LNCAP (cell line): ENCODE results near the gene LSM10.

ENCODE experiments used
- TF ChIP-seq, protein P1 (sequence below): fragments of 450-650 bp; IDR thresholded peaks from 2 replicates; pipeline ENCODE4 v1.5.1; 2017; ENCODE audit warnings: mild to moderate bottlenecking

The LSM10 gene

GRCh38 chr1:36355811-36356210, 41.9 kb downstream of the LSM10 start:
- TF ChIP-seq, protein P1, sequence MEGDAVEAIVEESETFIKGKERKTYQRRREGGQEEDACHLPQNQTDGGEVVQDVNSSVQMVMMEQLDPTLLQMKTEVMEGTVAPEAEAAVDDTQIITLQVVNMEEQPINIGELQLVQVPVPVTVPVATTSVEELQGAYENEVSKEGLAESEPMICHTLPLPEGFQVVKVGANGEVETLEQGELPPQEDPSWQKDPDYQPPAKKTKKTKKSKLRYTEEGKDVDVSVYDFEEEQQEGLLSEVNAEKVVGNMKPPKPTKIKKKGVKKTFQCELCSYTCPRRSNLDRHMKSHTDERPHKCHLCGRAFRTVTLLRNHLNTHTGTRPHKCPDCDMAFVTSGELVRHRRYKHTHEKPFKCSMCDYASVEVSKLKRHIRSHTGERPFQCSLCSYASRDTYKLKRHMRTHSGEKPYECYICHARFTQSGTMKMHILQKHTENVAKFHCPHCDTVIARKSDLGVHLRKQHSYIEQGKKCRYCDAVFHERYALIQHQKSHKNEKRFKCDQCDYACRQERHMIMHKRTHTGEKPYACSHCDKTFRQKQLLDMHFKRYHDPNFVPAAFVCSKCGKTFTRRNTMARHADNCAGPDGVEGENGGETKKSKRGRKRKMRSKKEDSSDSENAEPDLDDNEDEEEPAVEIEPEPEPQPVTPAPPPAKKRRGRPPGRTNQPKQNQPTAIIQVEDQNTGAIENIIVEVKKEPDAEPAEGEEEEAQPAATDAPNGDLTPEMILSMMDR: no peak

GRCh38 chr1:36354486-36354885, 43.2 kb downstream of the LSM10 start:
- TF ChIP-seq, protein P1: no peak

- TF ChIP-seq, protein P1: no peak
Measured at GRCh38 chr1:36352910-36353878, 44.5 kb downstream of the LSM10 start.

DNA sequence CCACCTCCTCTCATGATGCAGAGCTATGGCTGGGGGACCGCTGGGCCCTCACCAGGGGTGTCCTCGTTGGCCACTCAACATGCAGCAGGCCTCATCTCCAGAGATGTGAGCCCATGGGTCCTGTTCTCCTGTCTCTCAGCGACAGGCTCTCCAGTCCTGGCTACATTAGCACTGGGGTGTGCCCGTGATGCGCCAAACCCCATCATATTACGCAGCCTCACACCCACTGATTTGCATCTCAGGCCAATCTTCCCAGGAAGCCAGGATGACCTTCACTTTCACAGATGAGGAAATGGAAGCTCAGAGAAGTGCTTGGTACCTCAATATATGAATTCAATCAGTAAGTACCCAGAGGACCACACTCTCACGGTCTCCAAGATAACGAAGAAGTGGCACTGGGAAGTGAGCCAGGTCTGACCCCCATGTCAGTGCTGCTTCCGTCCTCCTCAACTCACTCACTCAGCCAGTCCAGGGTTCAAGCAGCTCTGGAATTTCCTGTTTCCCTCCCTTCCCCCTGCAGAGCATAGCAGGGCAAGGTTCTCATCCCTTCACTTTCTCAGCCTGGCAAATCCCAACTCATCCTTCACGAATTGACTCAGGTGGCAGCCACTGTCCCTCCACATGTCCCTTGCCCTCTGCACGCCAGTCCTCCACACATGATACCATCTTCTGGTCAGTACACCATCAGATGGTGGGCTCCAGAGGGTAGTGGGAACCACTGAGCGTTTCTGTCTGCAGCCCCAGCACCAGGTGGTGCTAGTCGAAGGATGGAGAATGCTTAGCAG, 45.4 kb downstream of the LSM10 start:
- TF ChIP-seq, protein P1: no peak

GRCh38 chr1:36351227-36351977, 46.3 kb downstream of the LSM10 start:
- TF ChIP-seq, protein P1: no peak

GRCh38 chr1:36350659-36351226, 47.0 kb downstream of the LSM10 start:
- TF ChIP-seq, protein P1: no peak

DNA sequence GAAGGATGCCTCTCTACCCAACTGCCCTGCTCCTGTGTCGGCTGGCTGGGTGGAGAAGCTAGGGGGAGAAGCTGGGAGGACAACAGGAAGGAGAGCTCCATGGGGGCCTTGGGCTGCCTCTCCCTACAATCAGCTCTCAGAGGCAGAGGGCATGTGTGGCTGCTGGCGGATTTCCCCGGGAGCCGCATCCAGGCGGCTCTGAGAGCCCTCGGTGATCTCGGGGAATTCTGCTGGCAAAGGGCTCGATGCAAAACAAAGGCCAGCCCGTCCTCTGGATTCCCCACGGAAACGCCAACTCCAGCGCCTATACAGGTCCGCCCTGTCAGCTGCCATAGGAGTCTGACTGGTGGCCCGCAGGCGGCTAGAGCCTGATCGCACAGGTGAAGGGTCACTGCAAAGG, 47.9 kb downstream of the LSM10 start:
- TF ChIP-seq, protein P1: no peak
